ENCODE data around the gene SLC9A5.

Gene SLC9A5

GRCh38 chr16:67202426-67202825, 46.4 kb upstream of the SLC9A5 start:
- TF ChIP-seq CTCF (IDR thresholded peaks at IDR 0.05; ENCODE audit: insufficient read depth, low read depth, low read length, missing control alignments): no peak
- H3K4me3 ChIP-seq (ENCODE audit: low read depth, low read length): no peak overlapping the region
- DNase-seq (ENCODE audit: low read depth): no peak

- DNase-seq (ENCODE audit: low read depth): no peak
- TF ChIP-seq CTCF (IDR thresholded peaks at IDR 0.05; ENCODE audit: insufficient read depth, low read depth, low read length, missing control alignments): no peak
- no peak overlapping the region for H3K4me3 ChIP-seq (ENCODE audit: low read depth, low read length)
Measured at GRCh38 chr16:67202956-67203493, 45.8 kb upstream of the SLC9A5 start.

- no peak for TF ChIP-seq CTCF (IDR thresholded peaks at IDR 0.05; ENCODE audit: insufficient read depth, low read depth, low read length, missing control alignments)
- DNase-seq (ENCODE audit: low read depth): no peak
- no peak overlapping the region for H3K4me3 ChIP-seq (ENCODE audit: low read depth, low read length)
Measured at GRCh38 chr16:67204076-67204475, 44.7 kb upstream of the SLC9A5 start.

- H3K4me3 ChIP-seq (ENCODE audit: low read depth, low read length): no peak overlapping the region
- no peak for TF ChIP-seq CTCF (IDR thresholded peaks at IDR 0.05; ENCODE audit: insufficient read depth, low read depth, low read length, missing control alignments)
- DNase-seq (ENCODE audit: low read depth): no peak
Measured at GRCh38 chr16:67206129-67206837, 42.5 kb upstream of the SLC9A5 start.

GRCh38 chr16:67206838-67207248, 41.9 kb upstream of the SLC9A5 start:
- no peak for TF ChIP-seq CTCF (IDR thresholded peaks at IDR 0.05; ENCODE audit: insufficient read depth, low read depth, low read length, missing control alignments)
- no peak for DNase-seq (ENCODE audit: low read depth)

GRCh38 chr16:67207249-67208091, 41.3 kb upstream of the SLC9A5 start:
- no peak for TF ChIP-seq CTCF (IDR thresholded peaks at IDR 0.05; ENCODE audit: insufficient read depth, low read depth, low read length, missing control alignments)
- no peak for DNase-seq (ENCODE audit: low read depth)
- H3K4me3 ChIP-seq (ENCODE audit: low read depth, low read length): no peak overlapping the region

More at GRCh38 chr16:67206838-67207248, 41.9 kb upstream of the SLC9A5 start:
- no peak overlapping the region for H3K4me3 ChIP-seq (ENCODE audit: low read depth, low read length)
